ENCODE results near the gene HAGH.
"Not testable (repeated sequence)": the region's sequence is repeated elsewhere in the genome, so short reads cannot be mapped to it uniquely, and the experiment has no call there.

HAGH gene

DNA sequence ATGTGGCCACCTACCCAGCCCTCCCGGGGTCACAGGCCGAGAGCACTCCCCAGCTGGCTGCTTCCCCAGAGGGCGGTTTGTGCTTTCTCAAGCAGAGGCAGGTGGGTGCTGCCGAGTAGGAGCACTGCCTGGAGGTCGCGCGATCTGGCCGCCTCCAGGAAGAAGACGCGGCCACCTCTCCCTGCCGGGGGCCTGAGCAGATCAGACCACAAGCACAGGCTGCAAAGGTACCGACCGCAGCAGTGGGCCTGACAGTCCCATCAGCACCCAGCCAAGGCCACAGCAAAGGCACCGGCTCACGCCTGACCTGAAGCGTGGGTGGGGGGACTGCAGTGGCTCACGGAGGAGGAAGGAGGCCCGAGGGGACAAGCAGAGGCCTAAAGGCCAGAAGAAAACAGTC, 17.9 kb downstream of the HAGH start:
- H3K79me2 ChIP-seq (ENCODE audit: insufficient read depth, low read depth), result no peaks in the 10 kb centered on the region
- no peaks in the 10 kb centered on the region for H4K20me1 ChIP-seq (ENCODE audit: insufficient read depth)
- H2AFZ ChIP-seq (ENCODE audit: low read depth), result no peak overlapping the region
- H3K4me2 ChIP-seq, result no peak overlapping the region
- no peak overlapping the region for H3K27ac ChIP-seq
- H3K9ac ChIP-seq, result no peak overlapping the region
- no peaks in the 10 kb centered on the region for H3K4me1 ChIP-seq (ENCODE audit: low read depth, poor library complexity, severe bottlenecking)
- H3K4me3 ChIP-seq (IDR thresholded peaks at IDR 0.05; ENCODE audit: insufficient read depth, low read depth, low read length), result no peak overlapping the region
- TF ChIP-seq, protein P1, sequence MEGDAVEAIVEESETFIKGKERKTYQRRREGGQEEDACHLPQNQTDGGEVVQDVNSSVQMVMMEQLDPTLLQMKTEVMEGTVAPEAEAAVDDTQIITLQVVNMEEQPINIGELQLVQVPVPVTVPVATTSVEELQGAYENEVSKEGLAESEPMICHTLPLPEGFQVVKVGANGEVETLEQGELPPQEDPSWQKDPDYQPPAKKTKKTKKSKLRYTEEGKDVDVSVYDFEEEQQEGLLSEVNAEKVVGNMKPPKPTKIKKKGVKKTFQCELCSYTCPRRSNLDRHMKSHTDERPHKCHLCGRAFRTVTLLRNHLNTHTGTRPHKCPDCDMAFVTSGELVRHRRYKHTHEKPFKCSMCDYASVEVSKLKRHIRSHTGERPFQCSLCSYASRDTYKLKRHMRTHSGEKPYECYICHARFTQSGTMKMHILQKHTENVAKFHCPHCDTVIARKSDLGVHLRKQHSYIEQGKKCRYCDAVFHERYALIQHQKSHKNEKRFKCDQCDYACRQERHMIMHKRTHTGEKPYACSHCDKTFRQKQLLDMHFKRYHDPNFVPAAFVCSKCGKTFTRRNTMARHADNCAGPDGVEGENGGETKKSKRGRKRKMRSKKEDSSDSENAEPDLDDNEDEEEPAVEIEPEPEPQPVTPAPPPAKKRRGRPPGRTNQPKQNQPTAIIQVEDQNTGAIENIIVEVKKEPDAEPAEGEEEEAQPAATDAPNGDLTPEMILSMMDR (conservative IDR thresholded peaks at IDR 0.05; ENCODE audit: low read depth, low read length), result no peak
- H3K27me3 ChIP-seq (ENCODE audit: insufficient read depth, low read depth), result no peaks in the 10 kb centered on the region
- H3K36me3 ChIP-seq (ENCODE audit: insufficient read depth), result peaks cover 6% of the 10 kb centered on the region; the same call in 1 of the 2 replicates

DNA sequence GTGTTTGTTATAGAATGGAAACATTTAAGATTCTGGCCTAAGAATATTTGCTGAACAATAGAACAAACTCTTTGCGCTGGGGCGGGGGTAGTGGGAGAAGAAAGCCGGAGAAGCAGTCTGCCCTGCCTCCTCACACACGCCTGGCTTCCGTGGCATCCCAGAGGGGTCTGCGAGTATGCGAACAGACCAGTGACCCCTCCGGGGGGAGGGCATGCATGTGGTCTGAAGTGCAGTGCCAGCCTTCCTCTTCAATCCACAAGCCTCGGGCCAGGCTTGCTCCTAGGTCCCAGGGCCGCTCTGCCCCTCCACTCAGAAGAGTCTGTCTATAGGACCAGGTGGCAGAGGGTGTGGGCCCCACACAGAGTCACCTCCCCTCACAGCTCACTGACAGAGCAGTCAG, 19.0 kb downstream of the HAGH start:
- Histone ChIP-seq H3K27ac (no peak overlapping the region), H3K27me3 (ENCODE audit: insufficient read depth, low read depth) (no peaks in the 10 kb centered on the region), H3K79me2 (ENCODE audit: insufficient read depth, low read depth) (no peaks in the 10 kb centered on the region), H3K9ac (no peak overlapping the region), H2AFZ (ENCODE audit: low read depth) (no peak overlapping the region), H3K4me2 (no peak overlapping the region), H4K20me1 (ENCODE audit: insufficient read depth) (no peaks in the 10 kb centered on the region), H3K36me3 (ENCODE audit: insufficient read depth) (peaks cover 6% of the 10 kb centered on the region; the same call in 1 of the 2 replicates), H3K4me3 (IDR thresholded peaks at IDR 0.05; ENCODE audit: insufficient read depth, low read depth, low read length) (no peak overlapping the region), H3K4me1 (ENCODE audit: low read depth, poor library complexity, severe bottlenecking) (no peaks in the 10 kb centered on the region)
- TF ChIP-seq, protein P1 (conservative IDR thresholded peaks at IDR 0.05; ENCODE audit: low read depth, low read length), result no peak

DNA sequence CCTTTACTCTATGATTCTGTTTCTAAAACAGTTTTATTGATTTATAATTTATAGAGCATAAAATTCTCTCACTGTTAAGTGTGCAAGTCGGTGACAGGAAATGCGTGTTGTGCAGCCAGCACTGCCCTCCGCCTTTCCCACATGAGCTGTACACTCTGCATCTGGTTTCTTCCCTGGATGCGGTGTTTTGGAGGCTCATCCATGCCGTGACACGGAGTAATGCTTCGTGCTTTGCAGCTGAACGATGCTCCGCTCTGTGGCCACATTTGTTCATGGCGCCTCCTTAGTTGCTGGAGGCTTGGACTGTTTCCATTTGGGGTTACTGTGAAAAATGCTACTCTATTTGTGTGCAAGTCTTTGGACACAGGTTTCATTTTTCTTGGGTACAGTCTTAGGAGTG, 25.9 kb downstream of the HAGH start:
- no peaks in the 10 kb centered on the region for H3K79me2 ChIP-seq (ENCODE audit: insufficient read depth, low read depth)
- H3K9ac ChIP-seq, result no peak overlapping the region
- no peak overlapping the region for H2AFZ ChIP-seq (ENCODE audit: low read depth)
- no peaks in the 10 kb centered on the region for H3K27me3 ChIP-seq (ENCODE audit: insufficient read depth, low read depth)
- H3K4me1 ChIP-seq (ENCODE audit: low read depth, poor library complexity, severe bottlenecking), result no peaks in the 10 kb centered on the region
- no peaks in the 10 kb centered on the region for H3K36me3 ChIP-seq (ENCODE audit: insufficient read depth)
- TF ChIP-seq, protein P1 (conservative IDR thresholded peaks at IDR 0.05; ENCODE audit: low read depth, low read length), result no peak
- no peak overlapping the region for H3K4me2 ChIP-seq
- H4K20me1 ChIP-seq (ENCODE audit: insufficient read depth), result no peaks in the 10 kb centered on the region
- no peak overlapping the region for H3K4me3 ChIP-seq (IDR thresholded peaks at IDR 0.05; ENCODE audit: insufficient read depth, low read depth, low read length)
- no peak overlapping the region for H3K27ac ChIP-seq

DNA sequence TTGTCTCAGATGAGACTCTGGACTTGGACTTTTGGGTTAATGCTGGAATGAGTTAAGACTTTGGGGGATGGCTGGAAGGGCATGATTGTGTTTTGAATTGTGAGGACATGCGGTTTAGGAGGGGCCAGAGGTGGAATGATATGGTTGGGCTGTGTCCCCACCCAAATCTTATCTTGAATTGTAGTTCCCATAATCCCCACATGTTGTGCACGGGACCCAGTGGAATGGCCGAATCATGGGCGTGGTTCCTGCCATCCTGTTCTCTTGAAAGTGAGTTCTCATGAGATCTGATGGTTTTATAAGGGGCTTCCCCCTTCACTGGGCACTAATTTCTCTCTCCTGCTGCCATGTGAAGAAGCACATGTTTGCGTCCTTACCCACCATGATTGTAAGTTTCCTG, 27.4 kb downstream of the HAGH start:
- not testable (repeated sequence) for H4K20me1 ChIP-seq (ENCODE audit: insufficient read depth); H2AFZ ChIP-seq (ENCODE audit: low read depth); H3K4me3 ChIP-seq (IDR thresholded peaks at IDR 0.05; ENCODE audit: insufficient read depth, low read depth, low read length); H3K27ac ChIP-seq; H3K9ac ChIP-seq; H3K36me3 ChIP-seq (ENCODE audit: insufficient read depth); H3K79me2 ChIP-seq (ENCODE audit: insufficient read depth, low read depth); H3K27me3 ChIP-seq (ENCODE audit: insufficient read depth, low read depth); H3K4me2 ChIP-seq; H3K4me1 ChIP-seq (ENCODE audit: low read depth, poor library complexity, severe bottlenecking)

DNA sequence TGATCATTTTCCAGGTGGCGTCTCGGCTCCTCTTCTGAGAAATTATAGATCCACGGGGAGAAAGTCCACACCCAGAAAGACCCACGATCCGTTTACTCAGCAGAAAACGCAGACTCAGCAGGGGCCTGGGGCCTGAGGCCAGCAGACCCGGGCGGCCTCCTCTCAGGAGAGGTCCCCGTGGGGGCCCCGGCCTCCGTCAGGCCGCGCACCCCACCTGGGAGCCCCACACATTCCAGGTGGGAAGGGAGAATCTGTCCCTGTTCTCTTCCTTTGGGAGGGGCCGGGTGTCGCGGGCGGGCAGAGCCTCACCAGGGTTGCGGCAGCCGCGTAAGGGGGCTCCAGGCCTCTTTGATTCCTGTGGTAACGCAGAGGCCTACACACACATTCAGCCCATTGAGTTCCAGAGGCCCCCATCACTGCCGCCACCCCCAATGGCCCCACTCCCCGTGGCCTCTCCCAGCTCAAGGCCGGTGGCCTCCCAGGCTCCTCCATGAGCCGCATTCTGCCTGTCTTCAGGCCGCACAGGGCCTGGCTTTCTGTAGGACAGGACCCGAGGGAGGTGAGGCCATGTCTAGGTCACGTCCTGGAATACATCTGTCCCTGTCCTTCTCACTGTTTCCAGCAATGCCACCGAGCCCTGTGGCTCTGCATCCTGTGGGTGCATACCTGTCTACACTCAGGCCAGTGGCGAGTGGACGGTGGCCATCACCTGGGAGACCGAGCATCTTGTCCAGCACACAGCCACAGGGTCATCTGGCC, 31.5 kb downstream of the HAGH start:
- H2AFZ ChIP-seq (ENCODE audit: low read depth), result no peak overlapping the region
- no peaks in the 10 kb centered on the region for H3K4me1 ChIP-seq (ENCODE audit: low read depth, poor library complexity, severe bottlenecking)
- TF ChIP-seq, protein P1 (conservative IDR thresholded peaks at IDR 0.05; ENCODE audit: low read depth, low read length), result no peak
- no peaks in the 10 kb centered on the region for H3K27me3 ChIP-seq (ENCODE audit: insufficient read depth, low read depth)
- no peak overlapping the region for H3K4me2 ChIP-seq
- no peaks in the 10 kb centered on the region for H3K36me3 ChIP-seq (ENCODE audit: insufficient read depth)
- no peak overlapping the region for H3K9ac ChIP-seq
- no peak overlapping the region for H3K4me3 ChIP-seq (IDR thresholded peaks at IDR 0.05; ENCODE audit: insufficient read depth, low read depth, low read length)
- H4K20me1 ChIP-seq (ENCODE audit: insufficient read depth), result no peaks in the 10 kb centered on the region
- H3K27ac ChIP-seq, result no peak overlapping the region
- no peaks in the 10 kb centered on the region for H3K79me2 ChIP-seq (ENCODE audit: insufficient read depth, low read depth)

Data from KMS-11 (cell line).